H9 (cell line): Measurements from ENCODE around the gene AACS. TPM values are rescaled to one million over a fixed set of nuclear protein-coding genes. Genes with fewer than 3 reads are reported as not detected.

Experiments
- DNase-seq: peaks from one replicate; pipeline ENCODE4 v3.0.0-alpha.2; 2017
- H2AFZ ChIP-seq: one replicate; pipeline ENCODE4 v1.6.1; 2013; ENCODE audit warnings: mild to moderate bottlenecking, low read length, control low read depth, moderate library complexity
- H2AK5ac ChIP-seq: 2 replicates; pipeline ENCODE4 v1.6.1; 2013; ENCODE audit warnings: low read length, control low read depth, mixed read lengths; ENCODE audit not compliant: insufficient read length
- H2BK120ac ChIP-seq: one replicate; pipeline ENCODE4 v1.6.1; 2013; ENCODE audit warnings: low read depth, mild to moderate bottlenecking, low read length, control low read depth, inconsistent platforms; ENCODE audit not compliant: poor library complexity, severe bottlenecking
- H2BK12ac ChIP-seq: 2 replicates; pipeline ENCODE4 v1.6.1; 2013; ENCODE audit warnings: low read length, control low read depth, mixed read lengths, low read depth; ENCODE audit not compliant: insufficient read length
- H2BK15ac ChIP-seq: 2 replicates; pipeline ENCODE4 v1.6.1; 2013; ENCODE audit warnings: low read depth, low read length, control low read depth
- H2BK20ac ChIP-seq: one replicate; pipeline ENCODE4 v1.6.1; 2013; ENCODE audit warnings: low read depth, mild to moderate bottlenecking, low read length, control low read depth, inconsistent platforms; ENCODE audit not compliant: poor library complexity, severe bottlenecking
- H2BK5ac ChIP-seq: 2 replicates; pipeline ENCODE4 v1.6.1; 2013; ENCODE audit warnings: low read length, control low read depth, mixed read lengths; ENCODE audit not compliant: insufficient read length
- H3K14ac ChIP-seq: 2 replicates; pipeline ENCODE4 v1.6.1; 2013; ENCODE audit warnings: low read length, control low read depth; ENCODE audit not compliant: insufficient read depth
- H3K18ac ChIP-seq: 2 replicates; pipeline ENCODE4 v1.6.1; 2013; ENCODE audit warnings: low read depth, mild to moderate bottlenecking, mixed read lengths, low read length, control low read depth; ENCODE audit not compliant: insufficient read length
- H3K23ac ChIP-seq: 2 replicates; pipeline ENCODE4 v1.6.1; 2013; ENCODE audit warnings: low read length, control low read depth, mixed read lengths, low read depth; ENCODE audit not compliant: insufficient read length
- H3K23me2 ChIP-seq: 2 replicates; pipeline ENCODE4 v1.6.1; 2013; ENCODE audit warnings: low read depth, mild to moderate bottlenecking, mixed read lengths, low read length, control low read depth; ENCODE audit not compliant: insufficient read length, poor library complexity, severe bottlenecking
- H3K27ac ChIP-seq: 2 replicates; pipeline ENCODE4 v1.5.1; 2013; ENCODE audit warnings: low read length, control low read depth, mixed read lengths, low read depth; ENCODE audit not compliant: insufficient read length
- H3K27me3 ChIP-seq: 2 replicates; pipeline ENCODE4 v1.6.1; 2013; ENCODE audit warnings: low read length, control low read depth, inconsistent platforms; ENCODE audit not compliant: insufficient read depth
- H3K4ac ChIP-seq: 2 replicates; pipeline ENCODE4 v1.6.1; 2013; ENCODE audit warnings: low read depth, mild to moderate bottlenecking, control low read depth, inconsistent platforms, low read length, moderate library complexity
- H3K4me1 ChIP-seq: 2 replicates; pipeline ENCODE4 v1.6.1; 2013; ENCODE audit warnings: low read length, control low read depth, inconsistent platforms; ENCODE audit not compliant: insufficient read depth
- H3K4me2 ChIP-seq: 2 replicates; pipeline ENCODE4 v1.6.1; 2013; ENCODE audit warnings: low read length, control low read depth, mixed read lengths; ENCODE audit not compliant: insufficient read length, insufficient read depth
- H3K56ac ChIP-seq: 2 replicates; pipeline ENCODE4 v1.6.1; 2013; ENCODE audit warnings: low read depth, mild to moderate bottlenecking, mixed read lengths, low read length, control low read depth; ENCODE audit not compliant: insufficient read length
- H3K79me1 ChIP-seq: 2 replicates; pipeline ENCODE4 v1.6.1; 2013; ENCODE audit warnings: low read depth, mild to moderate bottlenecking, moderate library complexity, low read length, control low read depth, inconsistent platforms; ENCODE audit not compliant: insufficient read depth, poor library complexity, severe bottlenecking
- H3K79me2 ChIP-seq: 2 replicates; pipeline ENCODE4 v1.6.1; 2013; ENCODE audit warnings: low read length, control low read depth, inconsistent platforms; ENCODE audit not compliant: insufficient read depth
- H3K9ac ChIP-seq: 2 replicates; pipeline ENCODE4 v1.6.1; 2013; ENCODE audit warnings: low read length, control low read depth, mixed read lengths; ENCODE audit not compliant: insufficient read length; ENCODE audit errors: extremely low read depth
- H3K9me3 ChIP-seq: one replicate; pipeline ENCODE4 v1.6.1; 2013; ENCODE audit warnings: low read depth, low read length, inconsistent platforms; ENCODE audit not compliant: control insufficient read depth
- H3T11ph ChIP-seq: one replicate; pipeline ENCODE4 v1.6.1; 2013; ENCODE audit warnings: mild to moderate bottlenecking, low read length, control low read depth, inconsistent platforms
- H4K20me1 ChIP-seq: one replicate; pipeline ENCODE4 v1.6.1; 2013; ENCODE audit not compliant: control insufficient read depth, insufficient read length, insufficient read depth
- H4K5ac ChIP-seq: 2 replicates; pipeline ENCODE4 v1.6.1; 2013; ENCODE audit warnings: low read depth, mild to moderate bottlenecking, mixed read lengths, low read length, control low read depth; ENCODE audit not compliant: insufficient read length
- H4K8ac ChIP-seq: replicated peaks from 2 replicates; pipeline ENCODE4 v1.6.1; 2013; ENCODE audit warnings: low read length, control low read depth, mixed read lengths, low read depth; ENCODE audit not compliant: insufficient read length
- H4K91ac ChIP-seq: 2 replicates; pipeline ENCODE4 v1.6.1; 2013; ENCODE audit warnings: low read depth, mild to moderate bottlenecking, moderate library complexity, mixed read lengths, low read length, control low read depth; ENCODE audit not compliant: insufficient read length
- H3K27ac Mint-ChIP-seq, 3 experiments: 2 replicates in 2 of 3; 3 replicates in 1 of 3; pipeline ENCODE4 v1.8.0; 2020 to 2021; ENCODE audit warnings: mixed read lengths in 3 of 3, mild to moderate bottlenecking in 1 of 3, moderate library complexity in 1 of 3
- H3K27me3 Mint-ChIP-seq: 2 replicates; pipeline ENCODE4 v1.8.0; 2021; ENCODE audit warnings: low read depth, mild to moderate bottlenecking, moderate library complexity, mixed read lengths
- H3K36me3 Mint-ChIP-seq, 3 experiments: 2 replicates in 2 of 3; 3 replicates in 1 of 3; pipeline ENCODE4 v1.8.0; 2020 to 2021; ENCODE audit warnings: low read depth in 3 of 3, mixed read lengths in 3 of 3; ENCODE audit not compliant: insufficient read depth in 1 of 3
- H3K4me1 Mint-ChIP-seq, 2 experiments: 2 replicates each; pipeline ENCODE4 v1.8.0; 2020; ENCODE audit warnings: mixed read lengths in 2 of 2
- H3K4me3 Mint-ChIP-seq, 2 experiments: 2 replicates in 1 of 2; 3 replicates in 1 of 2; pipeline ENCODE4 v1.8.0; 2020 to 2021; ENCODE audit warnings: mild to moderate bottlenecking in 2 of 2, mixed read lengths in 2 of 2, moderate library complexity in 1 of 2
- H3K9me3 Mint-ChIP-seq, 2 experiments: 2 replicates in 1 of 2; 3 replicates in 1 of 2; pipeline ENCODE4 v1.8.0; 2020; ENCODE audit warnings: mild to moderate bottlenecking in 2 of 2, mixed read lengths in 2 of 2, moderate library complexity in 1 of 2
- WGBS: extraction: QIAGEN DNeasy Blood & Tissue Kit; methylation state at CpG from one replicate; pipeline ENCODE4 v1.1.7; 2013; ENCODE audit warnings: missing lambda C conversion rate, low lambda C conversion rate, mixed read lengths; ENCODE audit not compliant: insufficient read length; ENCODE audit errors: extremely low coverage; 5-methylcytosine and 5-hydroxymethylcytosine counted together
- total RNA-seq: library from RNA; stranded (reverse); gene quantifications from 2 replicates; pipeline ENCODE4 v1.2.1, GENCODE V29; 2021
- TF ChIP-seq, protein P1 (sequence below): fragments of 200-600 bp; sonication (generic); conservative IDR thresholded peaks from 3 replicates; pipeline ENCODE4 v1.8.0; 2021; ENCODE audit warnings: antibody characterized with exemption, mild to moderate bottlenecking

AACS gene
- total RNA-seq, 1 experiment from 2014 or later, result 35.0 TPM

DNA sequence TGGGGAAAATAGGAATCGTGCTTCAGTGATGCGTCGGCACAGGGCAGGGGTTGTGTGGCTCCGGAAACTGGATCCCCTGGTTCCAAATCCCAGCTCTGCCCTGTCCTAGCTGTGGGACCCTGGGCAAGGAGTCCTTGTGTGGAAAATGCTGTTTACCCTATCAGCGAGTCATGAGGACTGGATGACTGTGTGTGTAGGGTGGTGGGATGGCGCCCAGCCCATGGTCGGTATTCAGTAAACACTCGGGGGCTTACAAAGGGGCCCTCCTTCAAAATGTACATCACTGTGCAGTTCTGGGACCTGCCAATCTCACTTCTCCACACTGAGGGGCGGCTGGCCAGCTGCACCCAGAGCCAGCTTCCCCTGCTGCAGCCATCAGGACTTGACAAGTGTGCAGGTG, 47.4 kb upstream of the AACS start:
- H3K36me3 Mint-ChIP-seq, result peaks cover 31 to 57% (median 37%) of the 10 kb centered on the region in 3 experiments
- Histone ChIP-seq H3T11ph (no peak overlapping the region), H2BK5ac (no peak overlapping the region), H3K4ac (no peak overlapping the region), H3K27me3 (no peaks in the 10 kb centered on the region), H3K4me1 (no peaks in the 10 kb centered on the region), H3K9ac (no peak overlapping the region), H2AK5ac (no peak overlapping the region), H2AFZ (no peak overlapping the region), H2BK20ac (no peak overlapping the region), H3K27ac (no peak overlapping the region), H3K23me2 (no peaks in the 10 kb centered on the region), H3K79me2 (no peaks in the 10 kb centered on the region), H2BK15ac (no peak overlapping the region), H4K91ac (no peak overlapping the region), H4K5ac (no peak overlapping the region), H3K23ac (no peak overlapping the region), H3K14ac (no peak overlapping the region), H4K8ac (no peak overlapping the region), H4K20me1 (no peaks in the 10 kb centered on the region), H3K9me3 (no peaks in the 10 kb centered on the region), H2BK120ac (no peak overlapping the region), H3K18ac (no peak overlapping the region), H3K79me1 (no peaks in the 10 kb centered on the region), H2BK12ac (no peak overlapping the region), H3K56ac (no peak overlapping the region), H3K4me2 (no peak overlapping the region)
- TF ChIP-seq, protein P1, sequence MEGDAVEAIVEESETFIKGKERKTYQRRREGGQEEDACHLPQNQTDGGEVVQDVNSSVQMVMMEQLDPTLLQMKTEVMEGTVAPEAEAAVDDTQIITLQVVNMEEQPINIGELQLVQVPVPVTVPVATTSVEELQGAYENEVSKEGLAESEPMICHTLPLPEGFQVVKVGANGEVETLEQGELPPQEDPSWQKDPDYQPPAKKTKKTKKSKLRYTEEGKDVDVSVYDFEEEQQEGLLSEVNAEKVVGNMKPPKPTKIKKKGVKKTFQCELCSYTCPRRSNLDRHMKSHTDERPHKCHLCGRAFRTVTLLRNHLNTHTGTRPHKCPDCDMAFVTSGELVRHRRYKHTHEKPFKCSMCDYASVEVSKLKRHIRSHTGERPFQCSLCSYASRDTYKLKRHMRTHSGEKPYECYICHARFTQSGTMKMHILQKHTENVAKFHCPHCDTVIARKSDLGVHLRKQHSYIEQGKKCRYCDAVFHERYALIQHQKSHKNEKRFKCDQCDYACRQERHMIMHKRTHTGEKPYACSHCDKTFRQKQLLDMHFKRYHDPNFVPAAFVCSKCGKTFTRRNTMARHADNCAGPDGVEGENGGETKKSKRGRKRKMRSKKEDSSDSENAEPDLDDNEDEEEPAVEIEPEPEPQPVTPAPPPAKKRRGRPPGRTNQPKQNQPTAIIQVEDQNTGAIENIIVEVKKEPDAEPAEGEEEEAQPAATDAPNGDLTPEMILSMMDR, result no peak
- no peaks in the 10 kb centered on the region for H3K9me3 Mint-ChIP-seq
- peak overlapping the region in 1 of 3 experiments; percentile 90; a peak in 1 of 7 replicates for H3K27ac Mint-ChIP-seq
- H3K4me3 Mint-ChIP-seq, result no peak overlapping the region
- H3K27me3 Mint-ChIP-seq, result no peaks in the 10 kb centered on the region
- no peaks in the 10 kb centered on the region for H3K4me1 Mint-ChIP-seq
- DNase-seq, result no peak
- no CpG with 5 or more reads among the region's 9 CpGs for WGBS
